NCI-H345 treated with DMSO at 0.1 percent for 48 hours (cell line): ENCODE measurements around the gene COL5A1.

ENCODE experiments used
- DNase-seq: peaks from one replicate; lab custom pipeline; 2025; ENCODE audit not compliant: unreplicated experiment; lab: John Stamatoyannopoulos, UW

The COL5A1 gene

DNA sequence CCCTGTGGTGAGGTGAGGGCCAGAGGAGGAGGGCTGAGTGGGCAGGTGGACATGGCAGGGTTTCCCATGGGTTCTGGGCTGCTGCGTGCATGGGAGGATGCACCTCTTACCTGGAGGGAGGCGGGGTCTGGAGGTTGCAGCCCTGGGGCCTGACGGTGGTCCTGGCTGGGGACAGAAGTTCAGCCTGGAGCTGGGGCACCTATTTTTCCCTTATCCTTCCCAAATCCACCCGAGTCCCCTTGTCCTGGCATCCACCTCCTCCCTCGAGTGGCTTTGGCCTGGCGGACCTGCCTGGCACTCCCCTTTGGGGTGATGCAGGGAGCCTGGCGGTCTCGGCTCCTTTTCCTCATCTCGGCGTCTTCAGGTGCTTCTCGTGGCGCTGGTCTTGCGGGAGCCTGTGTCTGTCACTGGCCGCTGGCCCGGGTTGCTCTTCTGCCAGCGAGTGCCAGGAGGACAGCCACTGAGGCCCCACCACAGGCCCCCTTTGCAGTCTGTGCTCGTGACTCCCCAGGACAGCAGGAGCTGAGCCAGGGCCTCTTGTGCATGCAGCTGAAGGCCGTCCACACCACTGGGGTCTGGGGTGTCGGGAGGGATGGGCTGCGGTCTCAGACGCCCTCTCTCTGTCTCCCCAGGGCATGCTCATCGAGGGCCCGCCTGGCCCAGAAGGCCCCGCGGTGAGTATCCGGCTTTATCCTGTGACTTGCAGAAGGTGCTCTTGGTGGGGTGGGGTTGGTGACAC is 96.4 kb downstream of the COL5A1 start:
- DNase-seq = no peak

- peak; percentile 50 for DNase-seq
Observed at GRCh38 chr9:134738869-134739659, 97.5 kb downstream of the COL5A1 start.

GRCh38 chr9:134739660-134739968 is 98.0 kb downstream of the COL5A1 start:
- DNase-seq = no peak

- no peak for DNase-seq
Observed at GRCh38 chr9:134740071-134740470, 98.5 kb downstream of the COL5A1 start.

DNA sequence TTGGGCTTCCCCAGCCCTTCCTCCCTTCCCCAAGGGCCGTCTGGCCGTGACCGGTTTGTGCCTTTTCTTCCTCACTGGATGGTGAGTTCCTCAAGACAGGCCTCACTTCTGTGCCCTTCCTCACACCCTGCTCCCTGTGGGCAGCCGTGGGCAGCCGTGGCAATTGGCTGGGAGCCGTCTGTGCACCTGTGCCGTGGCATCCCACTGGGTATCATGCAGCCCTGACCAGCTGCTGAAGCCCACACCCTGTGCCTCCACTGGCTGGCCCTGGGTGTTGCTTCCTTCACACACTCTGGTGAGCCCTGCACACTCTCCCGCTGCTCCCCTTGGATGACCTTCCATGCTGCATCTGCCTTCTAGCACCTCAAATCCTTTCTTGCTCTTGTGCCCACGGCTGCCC is 100.2 kb downstream of the COL5A1 start:
- DNase-seq = no peak

GRCh38 chr9:134742822-134743535 is 101.4 kb downstream of the COL5A1 start:
- DNase-seq = no peak

GRCh38 chr9:134743853-134744252 is 102.2 kb downstream of the COL5A1 start:
- no peak for DNase-seq

GRCh38 chr9:134744385-134745295 is 103.0 kb downstream of the COL5A1 start:
- DNase-seq = no peak

DNA sequence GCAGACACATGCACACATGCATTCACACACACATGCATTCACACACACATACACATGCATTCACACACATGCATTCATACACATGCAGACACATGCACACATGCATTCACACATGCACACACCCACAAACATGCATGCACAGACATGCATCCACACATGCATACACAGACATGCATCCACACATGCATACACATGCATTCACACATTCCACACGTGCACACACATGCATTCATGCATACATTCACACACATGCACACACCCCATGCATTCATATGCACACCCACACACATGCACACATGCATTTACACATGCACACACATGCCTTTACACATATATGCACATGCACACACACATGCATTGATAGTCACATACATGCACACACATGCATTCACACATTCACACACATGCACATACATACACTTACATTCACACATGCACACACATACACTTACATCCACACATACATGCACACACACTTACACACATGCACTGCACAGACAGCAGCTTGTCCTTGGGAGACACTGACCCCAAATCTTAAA is 106.4 kb downstream of the COL5A1 start:
- DNase-seq = no peak

GRCh38 chr9:134748591-134748990 is 107.0 kb downstream of the COL5A1 start:
- no peak for DNase-seq

DNA sequence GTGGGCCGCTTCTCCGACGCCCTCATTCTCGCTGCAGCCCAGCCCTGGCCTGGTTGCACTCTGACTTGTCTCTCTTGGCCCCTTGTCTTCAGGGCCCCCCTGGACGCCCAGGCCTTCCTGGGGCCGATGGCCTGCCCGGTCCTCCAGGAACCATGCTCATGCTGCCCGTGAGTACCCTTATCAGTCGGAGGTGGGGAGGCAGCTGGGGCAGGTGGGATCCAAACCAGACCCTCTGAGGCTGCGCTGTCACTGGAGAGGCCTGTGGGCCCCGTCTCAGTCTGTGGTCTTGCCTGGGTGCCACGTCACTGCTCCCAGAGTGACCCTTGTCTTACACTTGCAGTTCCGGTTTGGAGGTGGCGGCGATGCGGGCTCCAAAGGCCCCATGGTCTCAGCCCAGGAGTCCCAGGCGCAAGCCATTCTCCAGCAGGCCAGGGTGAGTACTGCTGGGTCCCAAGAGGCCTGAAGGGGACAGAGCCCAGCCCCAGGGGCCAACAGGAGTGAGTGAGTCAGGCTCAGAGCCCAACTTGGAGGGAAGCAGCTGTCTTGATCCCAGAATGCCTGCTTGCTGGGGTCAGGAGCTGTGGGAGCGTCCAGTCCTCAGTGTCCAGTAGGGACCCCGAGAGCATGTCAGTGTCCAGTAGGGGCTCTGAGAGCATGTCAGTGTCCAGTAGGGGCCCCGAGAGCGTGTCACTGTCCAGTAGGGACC is 109.0 kb downstream of the COL5A1 start:
- DNase-seq = no peak

DNA sequence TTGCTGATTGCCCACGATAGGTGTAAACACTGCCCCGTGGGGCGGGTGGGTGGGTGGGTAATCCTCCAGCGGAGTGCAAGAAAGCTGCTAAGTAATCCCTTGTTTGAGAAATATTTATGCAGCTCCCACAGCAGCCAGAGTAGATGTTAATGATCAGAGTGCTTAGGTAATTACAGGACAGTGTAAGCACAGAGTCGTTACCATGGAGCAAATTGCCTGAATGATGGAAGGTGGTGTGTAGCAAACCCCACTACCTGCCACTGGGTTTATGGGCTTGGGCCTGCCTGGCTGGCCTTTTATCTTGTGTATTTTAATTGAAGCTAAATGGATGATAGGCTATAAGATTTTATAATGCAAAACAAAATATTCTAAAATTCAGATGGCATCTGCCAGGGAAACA is 110.0 kb downstream of the COL5A1 start:
- DNase-seq = no peak

- no peak for DNase-seq
Observed at GRCh38 chr9:134752471-134753168, 111.0 kb downstream of the COL5A1 start.

DNA sequence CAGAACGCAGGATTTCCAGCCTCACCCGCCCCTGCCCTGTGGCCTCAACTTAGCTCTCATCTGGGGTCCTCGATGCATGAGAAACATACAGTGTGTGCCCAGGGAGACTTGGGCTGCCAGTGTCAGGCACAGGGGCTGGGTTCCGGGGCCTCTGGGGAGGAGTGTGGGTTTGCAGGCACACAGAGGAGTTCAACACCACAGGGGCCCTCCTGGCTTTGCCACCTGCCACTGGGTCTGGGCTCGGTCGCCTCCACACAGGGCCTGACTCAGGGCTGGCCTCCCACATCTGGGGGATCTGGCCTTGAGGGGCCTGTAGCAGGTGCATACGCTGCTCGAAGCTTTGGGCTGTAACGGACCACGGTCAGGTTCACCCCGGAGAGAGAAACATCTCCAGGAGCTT is 111.6 kb downstream of the COL5A1 start:
- DNase-seq = no peak

DNA sequence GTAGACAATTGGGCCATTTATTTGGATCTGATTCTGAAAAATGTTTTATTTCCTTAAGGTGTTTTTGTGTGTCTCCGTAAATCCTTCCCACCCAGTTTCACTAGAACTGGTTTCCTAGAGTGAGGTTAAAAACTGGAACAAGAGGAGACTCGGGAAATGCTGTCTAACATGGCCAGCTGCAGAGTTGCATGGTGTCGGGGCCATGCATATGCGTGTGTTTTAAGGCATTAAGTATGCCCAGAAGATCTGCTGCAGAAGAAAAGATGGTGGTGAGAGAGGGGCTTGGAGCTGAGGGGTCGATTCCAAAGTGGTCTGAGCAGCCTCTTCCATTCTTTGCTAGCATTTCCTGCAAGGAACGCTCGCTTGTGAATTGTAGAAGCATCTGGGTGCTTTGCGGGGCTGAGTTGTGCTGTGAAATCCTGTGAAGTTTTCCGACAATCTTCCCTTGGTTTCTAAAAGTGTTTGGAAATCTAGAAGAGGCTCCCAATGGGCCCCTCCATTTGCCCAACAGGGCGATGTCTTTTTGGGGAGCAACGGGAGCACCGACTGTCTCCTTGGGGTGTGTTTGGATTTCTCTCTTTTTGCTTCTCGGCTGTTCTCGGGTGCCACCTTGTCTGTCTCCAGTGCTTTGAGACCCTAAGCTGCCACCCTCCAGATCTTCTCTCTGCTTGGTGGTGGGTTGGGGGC is 113.8 kb downstream of the COL5A1 start:
- DNase-seq = no peak

DNA sequence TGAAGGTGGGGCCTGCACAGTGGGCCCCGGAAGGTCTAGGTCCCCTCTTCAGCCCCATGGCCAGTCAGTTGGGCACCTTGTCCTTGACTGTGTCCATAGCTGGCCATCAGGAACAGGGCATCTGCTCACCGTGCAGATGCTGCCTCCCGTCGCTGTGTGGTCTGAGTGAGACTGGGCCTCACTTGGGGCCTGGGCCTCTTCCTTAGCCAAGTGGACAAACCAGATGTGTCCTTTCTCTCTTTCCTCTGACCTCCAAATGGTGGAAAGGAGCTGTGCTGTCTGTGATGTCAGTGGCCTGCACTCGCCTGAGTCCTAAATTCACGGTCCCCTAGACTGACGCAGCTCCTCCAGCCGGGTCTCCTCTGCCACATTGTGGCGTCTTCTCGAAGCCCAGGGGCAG is 114.5 kb downstream of the COL5A1 start:
- DNase-seq = no peak

- no peak for DNase-seq
Observed at GRCh38 chr9:134757216-134757975, 115.8 kb downstream of the COL5A1 start.

DNA sequence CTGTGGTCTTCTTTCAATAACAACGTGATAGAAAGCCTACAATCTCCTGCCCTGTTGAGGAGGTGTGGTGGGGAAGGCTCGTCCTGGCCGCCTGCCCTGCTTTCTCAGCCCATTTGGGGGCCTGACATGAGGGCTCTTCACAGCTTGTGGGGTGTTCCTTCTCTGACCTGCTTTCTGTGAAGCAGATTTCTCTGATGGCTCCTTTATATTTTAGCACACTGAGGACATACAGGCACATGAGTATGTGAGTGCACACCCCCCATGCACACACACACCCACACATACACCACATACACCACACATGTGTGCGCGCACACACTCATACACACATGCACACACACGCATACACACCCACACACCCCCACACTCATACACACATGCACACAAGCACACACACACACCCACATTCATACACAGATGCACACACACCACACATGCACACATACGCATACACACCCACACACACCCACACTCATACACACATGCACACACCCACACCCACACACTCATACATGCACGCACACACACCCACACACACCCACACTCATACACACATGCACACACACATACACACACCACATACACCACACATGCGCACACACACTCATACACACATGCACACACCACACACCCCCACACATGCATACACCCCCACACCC is 117.5 kb downstream of the COL5A1 start:
- no peak for DNase-seq
